CD4-positive, alpha-beta T cell treated with Interleukin-15 for 1 hour (primary cell): ENCODE results near the gene AFP.

Experiments
- DNase-seq: peaks from one replicate; pipeline ENCODE4 v3.0.0-alpha.2; 2020

AFP gene

DNA sequence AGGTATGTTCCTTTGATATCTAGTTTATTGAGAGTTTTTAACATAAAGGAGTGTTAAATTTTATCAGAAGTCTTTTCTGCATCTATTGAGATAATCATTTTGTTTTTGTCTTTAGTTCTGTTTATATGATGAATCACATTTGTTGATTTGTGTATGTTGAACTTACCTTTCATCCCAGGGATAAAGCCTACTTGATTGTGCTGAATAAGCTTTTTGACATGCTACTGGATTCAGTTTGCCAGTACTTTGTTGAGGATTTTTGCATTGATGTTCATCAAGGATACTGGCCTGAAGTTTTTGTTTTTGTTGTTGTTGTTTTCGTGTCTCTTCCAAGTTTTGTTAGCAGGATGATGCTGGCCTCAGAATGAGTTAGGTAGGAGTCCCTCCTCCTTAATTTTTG lies 34.7 kb downstream of the AFP start:
- DNase-seq = no peak

DNA sequence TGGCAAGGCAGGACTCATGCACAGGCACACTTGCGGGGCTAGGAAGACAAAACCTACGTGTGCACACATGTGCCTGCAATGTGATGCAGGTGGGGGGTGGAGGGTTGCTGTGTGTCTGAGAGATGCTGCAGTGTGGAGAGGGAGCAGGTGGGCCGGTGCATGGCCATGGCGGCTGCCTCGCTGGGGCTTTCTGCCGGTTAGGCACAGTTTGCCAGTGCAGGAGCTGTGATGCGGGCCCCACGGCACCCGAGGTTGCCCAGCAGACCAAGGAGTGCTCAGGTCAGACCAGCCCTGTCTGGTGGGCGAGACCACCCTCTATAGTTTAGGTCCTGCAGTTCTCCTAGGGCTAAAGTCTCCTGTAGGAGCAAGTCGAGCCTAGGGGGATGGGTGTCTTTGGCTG lies 41.2 kb downstream of the AFP start:
- DNase-seq = no peak

DNA sequence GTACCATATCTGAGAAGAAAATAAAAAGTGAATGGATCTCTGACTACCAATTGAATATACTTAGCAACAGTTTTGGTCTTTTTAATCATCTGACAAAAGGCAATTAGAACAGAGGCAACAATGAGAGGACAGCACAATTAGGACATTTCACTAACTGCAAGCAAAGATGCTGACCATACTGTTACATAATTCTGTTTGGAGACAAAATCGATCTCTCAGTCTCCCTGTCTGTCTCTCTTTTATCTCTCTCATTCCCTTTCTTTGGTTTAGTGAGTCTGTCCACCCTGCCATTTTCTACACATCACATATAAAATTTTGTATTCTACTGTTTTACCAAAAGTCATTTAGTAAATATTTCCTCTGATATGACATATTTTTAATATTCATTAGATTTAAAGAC lies 43.3 kb downstream of the AFP start:
- no peak for DNase-seq

DNA sequence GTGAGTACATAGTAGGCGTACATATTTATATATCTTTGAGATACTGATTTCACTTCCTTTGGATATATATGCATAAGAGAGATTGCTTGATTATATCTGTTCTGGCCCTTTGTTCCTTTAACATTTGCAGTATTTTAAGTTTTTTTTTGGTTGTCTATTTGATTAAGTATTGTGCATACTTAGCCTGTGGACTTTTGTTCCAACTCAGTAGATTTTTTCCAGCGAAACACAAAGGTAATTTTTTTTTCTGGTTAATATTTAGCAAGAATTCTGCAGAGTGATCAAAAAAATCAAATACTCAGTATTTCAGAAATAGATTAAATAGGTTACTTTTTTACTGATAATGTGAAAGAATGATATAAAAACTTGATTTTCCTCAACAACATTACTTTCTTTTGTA lies 45.3 kb downstream of the AFP start, which contains the start of gene AFM:
Gene AFM (plus strand): TSS at position 388 of the 400 bp plus-strand sequence. CDS start 31 bp downstream, outside the sequence.
- DNase-seq = no peak

DNA sequence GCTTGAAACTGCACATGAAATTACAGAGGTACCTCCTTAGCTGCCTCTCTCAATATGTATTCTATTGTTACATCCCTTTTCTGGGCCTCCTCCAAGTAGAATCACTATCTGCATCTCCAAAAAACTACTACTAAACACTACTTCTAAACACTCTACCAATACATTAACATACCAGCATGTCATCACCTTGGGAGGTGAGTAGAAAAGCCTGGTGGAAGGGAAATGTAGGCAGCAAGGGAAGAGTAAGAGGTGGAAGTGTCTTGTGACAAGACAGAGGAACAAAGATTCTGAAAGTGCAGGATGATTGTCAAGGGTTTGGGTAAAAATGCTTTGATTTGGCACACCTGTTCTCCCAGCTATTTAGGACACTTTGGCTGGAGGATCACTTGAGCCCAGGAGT lies 49.1 kb downstream of the AFP start:
- no peak for DNase-seq

DNA sequence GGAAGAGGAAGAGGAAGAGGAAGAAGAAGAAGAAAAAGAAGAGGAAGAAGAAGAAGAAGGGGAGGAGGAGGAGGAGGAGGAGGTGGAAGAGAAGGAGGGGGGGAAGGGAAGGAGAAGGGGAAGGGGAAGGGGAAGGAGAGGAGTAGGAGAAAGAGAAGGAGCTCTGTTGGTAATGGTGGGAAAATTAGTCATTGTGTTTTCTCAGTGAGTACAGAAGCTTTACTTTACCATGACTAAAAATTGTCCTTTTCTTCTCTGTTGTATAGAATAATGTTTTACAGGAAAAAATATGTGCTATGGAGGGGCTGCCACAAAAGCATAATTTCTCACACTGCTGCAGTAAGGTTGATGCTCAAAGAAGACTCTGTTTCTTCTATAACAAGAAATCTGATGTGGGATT lies 49.6 kb downstream of the AFP start:
- DNase-seq = no peak

DNA sequence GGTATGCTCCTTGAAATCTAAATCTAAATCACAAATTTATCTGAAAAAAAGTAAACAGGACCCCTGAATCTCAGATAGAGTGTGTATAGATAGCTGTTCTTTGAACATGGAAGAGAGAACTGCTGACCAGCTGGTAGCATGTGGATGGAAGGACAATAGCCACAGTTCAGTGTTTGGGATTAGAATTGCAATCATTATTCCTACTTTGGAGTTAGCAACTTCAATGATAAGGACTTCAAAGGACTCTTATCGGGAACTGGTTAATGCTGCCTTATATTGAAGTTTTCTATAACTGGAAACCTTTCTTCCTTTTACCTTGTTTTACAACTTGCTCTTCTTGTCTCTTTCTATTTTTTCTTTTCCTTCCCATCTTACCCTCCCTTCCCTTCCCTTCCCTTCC lies 50.5 kb downstream of the AFP start:
- no peak for DNase-seq

DNA sequence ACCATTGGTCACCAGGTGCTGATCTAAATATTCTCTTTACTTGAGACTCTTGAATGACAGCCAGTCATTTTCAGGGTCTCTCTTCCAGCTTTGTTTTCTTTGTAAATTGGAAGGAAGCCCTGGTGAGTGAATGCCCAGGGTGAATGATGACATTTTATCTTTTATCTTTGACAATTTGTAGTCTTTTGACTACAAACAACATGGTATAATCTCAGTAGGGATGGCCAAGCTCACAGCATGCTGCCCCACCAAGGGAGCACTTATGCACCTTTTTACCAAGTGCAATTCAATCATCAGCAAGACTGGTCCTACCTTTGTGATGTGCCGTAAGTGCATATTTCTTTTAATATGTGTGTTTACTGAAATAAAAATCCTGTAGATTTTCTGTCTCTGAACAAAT lies 51.2 kb downstream of the AFP start:
- DNase-seq = no peak

DNA sequence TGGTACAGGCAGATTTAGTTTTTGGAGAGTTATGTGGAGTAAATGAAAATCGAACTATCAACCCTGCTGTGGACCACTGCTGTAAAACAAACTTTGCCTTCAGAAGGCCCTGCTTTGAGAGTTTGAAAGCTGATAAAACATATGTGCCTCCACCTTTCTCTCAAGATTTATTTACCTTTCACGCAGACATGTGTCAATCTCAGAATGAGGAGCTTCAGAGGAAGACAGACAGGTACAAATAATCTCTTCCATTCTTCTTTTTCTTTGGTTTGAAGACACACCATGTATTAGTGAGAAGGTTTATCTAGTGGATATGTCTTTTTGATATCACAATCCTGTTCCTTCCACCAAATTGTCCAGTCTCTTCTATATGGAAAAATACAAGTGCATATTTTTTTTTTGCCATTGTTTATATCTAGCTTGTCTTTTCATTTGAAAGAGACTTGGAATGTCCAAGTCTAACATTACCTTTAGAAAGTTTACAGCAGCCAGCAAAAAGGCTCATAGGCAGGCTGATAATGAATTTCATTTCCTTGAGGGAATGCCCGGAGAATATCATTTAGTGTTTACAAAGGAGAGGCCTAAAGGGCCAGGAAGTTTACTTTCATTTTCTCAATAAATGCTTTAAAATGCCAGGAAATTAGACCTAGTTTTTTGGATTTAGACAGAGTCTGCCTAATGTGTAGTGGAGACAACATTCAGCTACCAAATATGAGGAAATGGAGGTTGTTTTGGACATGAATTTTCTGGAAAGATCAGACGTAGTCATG lies 64.2 kb downstream of the AFP start:
- no peak for DNase-seq

DNA sequence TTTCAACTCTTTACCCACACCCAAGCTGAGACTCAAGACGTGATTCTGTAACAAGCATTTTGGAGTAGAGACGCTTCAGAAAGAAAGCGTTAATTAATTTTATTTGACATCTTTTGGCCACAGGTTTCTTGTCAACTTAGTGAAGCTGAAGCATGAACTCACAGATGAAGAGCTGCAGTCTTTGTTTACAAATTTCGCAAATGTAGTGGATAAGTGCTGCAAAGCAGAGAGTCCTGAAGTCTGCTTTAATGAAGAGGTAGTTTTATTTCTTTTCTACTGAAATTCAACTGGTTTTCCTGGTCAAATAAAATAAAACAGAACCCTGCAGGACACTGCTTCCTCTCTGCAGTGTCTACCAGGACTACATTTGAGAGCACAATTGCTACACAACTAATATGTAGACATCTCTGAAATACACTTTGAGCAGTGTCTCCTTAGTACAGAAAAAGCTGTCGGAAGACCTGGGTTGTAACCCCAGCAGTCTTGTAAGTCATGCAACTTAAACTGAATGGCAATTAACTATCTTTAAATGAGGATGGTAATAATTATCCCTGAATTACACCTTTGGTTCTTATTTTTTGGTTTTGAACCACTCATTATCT lies 65.7 kb downstream of the AFP start:
- DNase-seq = no peak

DNA sequence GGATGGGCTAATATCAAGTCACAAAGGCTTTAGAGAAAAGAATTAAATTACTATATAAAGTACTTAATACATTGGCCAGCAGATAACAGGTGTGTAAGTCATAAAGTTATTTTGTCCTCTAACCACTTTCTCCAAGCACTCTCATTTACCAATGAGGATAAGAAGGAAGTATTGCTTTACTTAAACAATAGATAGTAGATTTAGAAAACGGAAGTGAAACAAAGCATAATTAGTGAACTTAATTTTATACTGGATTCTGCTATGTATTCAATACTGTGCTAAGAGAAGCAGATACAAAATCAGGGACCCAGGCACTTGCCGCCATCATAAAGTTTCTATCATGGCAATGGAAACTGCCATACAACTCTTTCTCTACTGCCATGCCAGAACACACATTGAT lies 69.5 kb downstream of the AFP start:
- no peak for DNase-seq
